OCI-M1 (cell line): ENCODE measurements around the gene SNX11.

Experiments used
- DNase-seq: peaks from one replicate; lab custom pipeline; 2025; lab: John Stamatoyannopoulos, UW

The SNX11 gene

DNA sequence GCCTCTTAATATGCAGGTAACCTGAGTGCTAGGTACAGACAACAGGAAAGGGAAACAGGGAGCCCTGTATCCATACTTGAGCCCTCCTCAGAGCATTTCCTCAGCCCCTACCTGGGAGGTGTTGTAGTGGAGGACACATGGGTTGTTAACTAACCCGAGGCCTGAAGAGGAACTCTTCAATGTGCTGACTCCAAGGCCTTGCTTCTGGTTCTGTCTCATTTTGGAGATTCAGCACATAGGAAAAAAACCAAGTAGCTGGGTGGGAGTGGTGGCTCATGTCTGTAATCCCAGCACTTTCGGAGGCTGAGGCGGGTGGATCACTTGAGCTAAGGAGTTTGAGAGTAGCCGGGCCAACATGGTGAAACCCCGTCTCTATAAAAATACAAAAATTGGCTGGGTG is 24.8 kb downstream of the SNX11 start:
- no peak for DNase-seq

DNA sequence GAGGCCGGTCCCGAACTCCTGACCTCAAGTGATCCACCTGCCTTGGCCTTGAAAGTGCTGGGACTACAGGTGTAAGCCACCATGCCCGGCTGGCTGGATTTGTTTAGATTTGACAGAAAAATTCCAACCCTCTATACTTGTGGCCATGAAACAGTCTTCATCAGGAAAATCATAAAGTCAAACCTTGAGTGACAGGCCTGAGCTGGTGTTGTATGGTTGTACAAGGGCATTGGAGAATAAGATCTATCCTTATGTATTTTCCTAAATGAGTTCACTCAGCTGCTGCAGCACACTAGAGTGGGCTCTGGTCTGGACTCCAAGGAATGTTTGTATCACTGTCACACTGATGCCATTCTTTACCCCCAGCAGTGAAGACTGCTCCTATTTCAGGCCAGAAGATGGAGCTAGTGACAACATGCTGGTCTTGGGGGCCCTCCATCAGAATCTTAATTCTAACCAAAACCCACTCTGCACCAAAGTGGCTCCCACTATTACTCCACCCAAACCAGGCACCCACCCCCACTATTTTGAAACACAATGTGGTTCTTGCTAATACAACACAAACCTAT is 27.4 kb downstream of the SNX11 start:
- DNase-seq, result peak; percentile 26

DNA sequence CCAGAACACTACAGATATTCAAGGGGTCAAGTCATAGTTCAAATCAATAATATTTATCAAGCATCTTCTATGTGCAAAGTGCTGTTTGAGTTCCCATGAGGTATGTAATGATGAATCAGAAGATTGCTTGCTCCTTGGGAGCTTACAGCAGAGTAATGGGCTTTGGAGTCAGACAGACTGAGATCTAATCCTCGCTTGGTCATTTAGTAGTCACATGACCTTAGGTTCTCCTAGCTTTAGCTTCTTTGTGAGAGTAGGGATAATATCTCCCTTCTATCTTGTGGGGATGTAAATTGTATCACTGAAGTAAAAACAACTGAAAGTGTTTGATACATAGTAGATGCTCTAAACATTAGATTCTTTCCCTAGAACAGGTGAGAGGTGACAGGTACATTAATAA is 30.1 kb downstream of the SNX11 start:
- DNase-seq, result no peak

- peak; percentile 34 for DNase-seq
Measured at GRCh38 chr17:48139944-48140343, 32.4 kb downstream of the SNX11 start.

DNA sequence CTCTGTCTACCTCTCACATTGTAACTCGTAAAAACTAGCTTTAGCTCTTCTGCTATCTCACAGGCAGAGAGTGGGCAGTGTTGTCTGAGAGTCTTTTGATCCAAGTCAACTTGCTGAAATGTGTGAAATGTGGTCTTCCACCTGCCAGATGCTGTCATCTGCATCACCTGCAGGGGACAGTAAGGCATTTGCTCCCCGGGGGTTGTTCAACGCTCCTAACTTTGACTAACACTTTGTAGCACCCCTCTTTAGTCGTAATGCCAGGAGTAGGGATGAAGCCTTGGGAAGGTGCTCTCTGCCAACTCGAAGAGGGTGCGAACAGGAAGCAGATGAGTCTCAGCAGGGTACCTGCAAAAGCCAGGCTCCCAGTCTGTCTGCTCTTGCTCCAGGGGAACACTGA is 36.1 kb downstream of the SNX11 start:
- DNase-seq, result no peak

DNA sequence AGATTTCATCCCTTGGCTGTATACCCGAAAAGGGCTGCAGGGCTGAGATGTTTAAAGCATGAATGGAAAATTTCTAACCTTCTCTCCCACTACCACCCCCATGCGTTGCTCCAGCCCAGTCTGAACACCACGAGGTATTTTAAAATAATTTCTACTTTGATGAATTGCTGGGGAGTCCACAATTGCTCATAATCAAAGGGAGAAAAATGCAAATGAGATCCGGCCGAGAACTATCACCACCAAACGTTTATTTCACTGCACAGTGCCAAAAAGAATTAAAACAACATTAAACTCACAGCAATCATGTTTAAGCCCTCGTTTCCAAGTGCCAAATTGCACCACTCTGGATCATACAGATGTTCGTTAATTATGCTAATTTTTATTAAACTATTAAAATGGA is 36.7 kb downstream of the SNX11 start:
- no peak for DNase-seq

DNA sequence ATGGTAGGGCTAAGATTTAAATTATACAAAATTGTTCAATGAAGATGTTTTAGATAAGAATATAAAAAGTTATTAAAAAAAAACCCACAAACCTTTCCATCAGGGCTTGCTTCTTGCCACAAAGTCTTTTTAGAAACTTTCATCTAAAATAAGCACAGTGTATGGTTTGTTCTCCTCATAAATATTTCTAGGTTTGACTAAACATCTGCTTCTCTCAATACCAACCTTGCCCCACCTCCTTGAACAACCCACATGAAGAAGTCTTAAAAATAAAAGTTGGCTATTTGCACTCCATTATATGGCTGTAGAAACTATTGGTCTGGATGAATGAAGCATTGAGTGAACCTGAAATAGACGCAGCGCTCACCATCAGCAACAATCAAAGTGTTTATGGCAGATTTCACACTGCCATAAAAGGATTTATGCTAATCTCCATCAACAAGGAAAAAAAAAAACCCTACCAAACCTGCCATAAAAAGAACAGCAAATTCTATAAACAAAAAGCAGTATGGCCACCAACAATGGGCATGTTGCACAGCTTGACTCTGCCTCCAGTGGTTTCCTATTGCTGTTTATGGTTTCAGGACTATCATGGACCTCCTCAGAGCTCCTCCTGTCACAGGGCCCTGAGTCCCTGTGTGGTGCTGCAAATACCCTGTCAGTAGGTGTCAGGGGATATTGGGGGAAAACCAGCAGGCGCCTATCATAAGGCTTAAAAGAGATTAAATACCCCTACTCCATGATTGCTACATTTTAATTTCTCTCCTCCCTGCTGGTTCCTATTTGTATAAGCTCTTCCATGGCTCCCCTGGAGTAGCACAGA is 37.6 kb downstream of the SNX11 start:
- DNase-seq, result no peak

DNA sequence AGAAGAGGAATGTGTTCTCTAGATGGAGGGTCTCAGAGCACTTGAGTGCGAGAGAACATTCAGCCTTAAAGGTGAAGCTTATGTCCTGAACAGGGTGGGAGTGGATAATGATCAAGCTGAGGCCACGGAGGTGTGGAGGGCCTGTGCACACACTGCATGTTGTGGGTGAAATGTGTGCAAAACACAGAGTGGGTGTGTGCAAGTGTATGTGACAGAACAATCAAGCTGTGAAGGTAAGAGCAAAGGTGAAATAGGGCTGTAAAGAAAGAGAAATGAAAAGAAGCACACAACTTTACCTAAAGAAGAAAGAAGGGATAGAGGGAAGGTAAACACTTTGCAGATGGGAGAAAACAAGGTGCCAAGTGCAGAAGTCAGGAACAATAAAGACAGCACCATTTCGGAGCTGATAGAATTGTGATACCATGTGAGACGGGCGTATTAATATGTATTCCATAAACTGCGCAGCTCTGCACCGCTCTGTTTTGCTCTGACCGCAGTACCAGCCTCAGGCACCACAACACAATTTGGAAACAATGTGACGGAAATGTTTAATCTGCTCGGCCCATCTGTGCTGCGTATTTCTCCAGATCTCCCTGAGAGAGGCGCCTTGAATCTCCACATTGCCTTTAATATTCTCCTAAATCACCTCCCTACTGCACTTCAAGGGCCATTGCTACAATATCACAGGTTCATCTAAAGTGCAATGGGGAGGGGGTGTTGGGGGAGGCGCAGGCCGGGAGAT is 40.6 kb downstream of the SNX11 start:
- peak; percentile 55 for DNase-seq

DNA sequence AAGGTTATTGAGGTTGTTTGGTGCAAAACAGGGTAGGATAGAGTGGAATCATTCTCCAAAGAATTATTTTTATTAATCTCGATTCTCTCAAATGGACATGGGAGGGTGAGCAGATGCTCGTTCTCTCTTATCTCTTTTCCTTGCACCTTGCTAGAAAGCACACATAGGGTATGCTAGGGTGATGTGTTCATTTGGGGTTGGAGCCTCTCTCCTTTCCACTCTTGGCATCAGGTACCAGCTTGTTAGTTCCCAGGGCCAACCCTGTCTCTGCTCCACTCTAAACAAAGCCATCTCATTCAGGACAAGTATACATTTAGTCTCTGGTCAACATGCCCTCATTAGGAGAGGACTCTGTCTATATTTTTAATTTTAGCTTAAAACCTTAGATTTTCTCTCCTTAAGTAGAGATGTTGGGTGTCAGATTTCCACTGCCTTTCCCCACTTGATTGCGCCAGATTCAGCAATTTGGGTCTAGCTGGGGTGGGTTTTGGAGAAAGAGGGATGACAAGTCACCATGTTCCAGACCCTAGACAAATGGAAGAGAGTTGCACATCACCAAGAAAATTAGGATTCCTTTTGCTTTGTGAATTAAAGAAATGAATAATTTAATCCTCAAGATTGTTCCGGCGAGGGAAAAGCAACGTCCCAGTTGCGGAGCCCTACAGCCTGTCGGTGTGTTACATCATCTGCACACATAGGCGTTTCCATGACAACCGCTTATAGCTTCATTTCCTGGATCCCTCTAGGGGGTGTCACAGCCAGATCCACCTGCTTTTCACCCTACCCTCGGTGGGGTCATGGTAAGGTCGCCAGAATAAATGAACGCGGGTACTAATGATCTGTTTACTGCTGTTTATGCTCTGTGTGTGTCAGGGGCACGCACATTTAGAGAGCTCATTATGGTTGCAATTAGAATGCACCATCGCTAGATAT is 41.6 kb downstream of the SNX11 start:
- DNase-seq, result no peak

GRCh38 chr17:48149787-48150463 is 42.4 kb downstream of the SNX11 start:
- DNase-seq, result no peak

DNA sequence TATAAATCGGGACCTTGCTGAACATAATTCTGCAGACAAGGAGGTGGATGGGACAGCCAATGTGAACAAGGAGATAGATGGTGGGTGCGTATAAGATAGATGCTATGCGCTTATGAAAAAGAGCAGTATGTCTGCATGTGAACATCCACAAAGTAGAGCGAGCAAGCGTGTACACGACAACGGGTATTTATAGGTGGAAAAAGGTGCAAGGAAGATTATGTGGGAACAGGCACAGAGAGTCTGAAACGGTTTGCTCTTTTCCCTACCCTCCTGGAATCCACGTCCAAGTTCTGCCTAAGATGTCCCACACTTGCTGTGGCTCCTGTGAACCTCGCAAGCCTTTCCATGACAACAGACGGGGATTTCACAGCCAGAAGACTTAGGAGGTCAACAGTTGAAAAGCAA is 43.0 kb downstream of the SNX11 start:
- no peak for DNase-seq

- no peak for DNase-seq
Measured at GRCh38 chr17:48151220-48151619, 43.7 kb downstream of the SNX11 start.

- DNase-seq, result no peak
Measured at GRCh38 chr17:48152289-48152688, 44.7 kb downstream of the SNX11 start.

DNA sequence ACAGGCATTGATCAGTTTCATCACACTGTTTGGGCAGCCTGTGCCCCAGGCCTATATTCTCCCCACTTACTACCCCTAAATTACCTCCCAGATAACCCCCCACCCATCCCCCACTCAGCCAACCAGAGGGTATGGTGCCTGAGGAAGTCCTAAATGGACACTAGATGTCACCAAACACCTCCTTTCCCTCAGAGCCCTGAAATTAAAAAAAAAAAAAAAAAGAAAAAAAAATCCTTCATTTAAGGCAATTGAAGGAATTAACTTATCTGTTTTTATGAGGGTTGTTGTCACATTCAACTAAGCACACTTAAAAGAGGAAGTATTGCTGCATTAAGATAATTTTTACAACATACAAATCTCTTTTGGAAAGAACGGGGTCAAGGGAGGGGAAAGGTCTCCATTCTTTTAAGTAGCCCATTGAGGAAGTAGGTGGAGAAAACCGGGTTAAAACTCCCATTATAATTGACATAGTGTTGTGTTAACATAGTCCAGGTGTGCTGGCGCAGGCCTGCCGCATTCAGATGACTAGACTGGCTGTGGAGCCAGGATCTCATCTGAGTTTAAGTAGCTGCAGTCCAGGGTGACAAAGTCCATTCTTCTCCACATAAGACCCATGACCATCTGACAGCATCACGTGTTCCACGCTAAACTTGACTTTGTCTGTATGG is 46.3 kb downstream of the SNX11 start:
- DNase-seq, result peak; percentile 87

GRCh38 chr17:48155889-48156611 is 48.5 kb downstream of the SNX11 start:
- no peak for DNase-seq

GRCh38 chr17:48159232-48159631 is 51.7 kb downstream of the SNX11 start:
- no peak for DNase-seq

- no peak for DNase-seq
Measured at GRCh38 chr17:48160177-48161081, 52.9 kb downstream of the SNX11 start.

DNA sequence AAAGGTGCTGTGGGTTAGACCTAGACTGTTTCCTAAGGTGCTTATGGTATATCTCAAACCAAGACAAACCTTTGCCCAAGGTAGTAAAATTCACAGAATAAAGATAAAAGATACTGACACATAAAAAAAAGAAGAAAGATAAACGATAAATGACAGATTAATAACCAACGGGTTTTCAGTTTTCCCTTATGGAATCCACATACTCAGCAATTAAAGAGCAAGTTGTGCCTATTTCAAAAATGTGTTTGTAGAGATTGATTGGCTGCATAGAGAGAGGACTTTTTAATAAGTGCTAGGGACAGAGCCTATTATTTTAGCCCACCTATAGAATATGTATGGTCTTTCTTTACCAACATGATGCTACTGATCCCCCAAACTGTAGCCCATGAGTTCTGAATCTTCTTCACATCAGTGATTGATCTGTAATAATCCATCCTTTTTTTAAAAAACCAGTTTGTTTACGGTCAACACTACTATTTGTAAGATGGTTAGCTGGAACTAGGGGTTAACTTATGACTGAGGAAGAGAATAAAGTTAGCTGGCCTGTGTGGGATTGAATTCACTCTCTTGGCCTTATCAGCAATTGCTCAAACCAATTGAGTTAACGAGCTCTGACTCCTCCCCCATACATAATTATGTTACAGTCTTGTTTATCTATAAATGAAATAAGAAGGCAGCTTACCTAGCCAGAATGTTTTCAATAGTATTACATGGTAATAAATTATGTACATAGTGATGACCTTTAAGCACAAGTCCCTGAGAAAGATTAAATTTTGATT is 53.8 kb downstream of the SNX11 start:
- DNase-seq, result no peak
